ENCODE data around the gene SIGLEC15.

SIGLEC15 gene, protein sequence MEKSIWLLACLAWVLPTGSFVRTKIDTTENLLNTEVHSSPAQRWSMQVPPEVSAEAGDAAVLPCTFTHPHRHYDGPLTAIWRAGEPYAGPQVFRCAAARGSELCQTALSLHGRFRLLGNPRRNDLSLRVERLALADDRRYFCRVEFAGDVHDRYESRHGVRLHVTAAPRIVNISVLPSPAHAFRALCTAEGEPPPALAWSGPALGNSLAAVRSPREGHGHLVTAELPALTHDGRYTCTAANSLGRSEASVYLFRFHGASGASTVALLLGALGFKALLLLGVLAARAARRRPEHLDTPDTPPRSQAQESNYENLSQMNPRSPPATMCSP

DNA sequence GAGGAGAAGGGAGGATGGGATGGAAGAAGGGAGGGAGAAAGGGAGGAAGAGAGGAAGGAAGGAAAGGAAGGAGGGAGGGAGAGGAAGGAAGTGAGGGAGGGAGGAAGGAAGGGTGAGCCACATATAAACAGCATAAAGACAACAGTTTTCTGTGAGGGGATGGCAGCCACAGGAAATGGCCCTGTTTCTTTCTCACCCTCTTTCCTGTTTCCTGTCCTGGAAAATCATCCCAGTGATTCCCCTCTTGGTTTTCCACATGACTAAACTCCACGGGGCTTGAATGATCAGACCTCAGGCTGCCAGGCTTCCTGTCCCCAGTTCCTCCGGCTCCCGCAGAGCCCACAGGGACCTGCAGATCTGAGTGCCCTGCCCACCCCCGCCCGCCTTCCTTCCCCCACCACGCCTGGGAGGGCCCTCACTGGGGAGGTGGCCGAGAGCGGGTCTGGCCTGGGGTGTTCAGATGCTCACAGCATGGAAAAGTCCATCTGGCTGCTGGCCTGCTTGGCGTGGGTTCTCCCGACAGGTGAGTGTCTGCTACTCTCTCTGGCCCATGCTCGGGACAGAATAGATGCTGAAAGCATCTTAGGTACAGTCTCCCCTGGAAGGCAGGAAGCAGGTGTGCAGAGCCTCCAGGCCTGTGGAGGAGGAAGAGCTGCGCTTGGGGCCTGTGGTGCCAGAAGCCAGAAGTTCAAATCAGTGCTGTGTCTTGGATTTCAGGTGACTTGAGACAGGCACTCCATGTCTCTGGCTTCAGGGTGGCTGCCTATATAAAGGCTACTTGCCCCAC, at the start of gene SIGLEC15:
SIGLEC15 (plus strand) TSS at position 418 of the 787 bp plus-strand sequence; CDS start at position 472, 54 bp downstream.
- TF ChIP-seq, protein P1, sequence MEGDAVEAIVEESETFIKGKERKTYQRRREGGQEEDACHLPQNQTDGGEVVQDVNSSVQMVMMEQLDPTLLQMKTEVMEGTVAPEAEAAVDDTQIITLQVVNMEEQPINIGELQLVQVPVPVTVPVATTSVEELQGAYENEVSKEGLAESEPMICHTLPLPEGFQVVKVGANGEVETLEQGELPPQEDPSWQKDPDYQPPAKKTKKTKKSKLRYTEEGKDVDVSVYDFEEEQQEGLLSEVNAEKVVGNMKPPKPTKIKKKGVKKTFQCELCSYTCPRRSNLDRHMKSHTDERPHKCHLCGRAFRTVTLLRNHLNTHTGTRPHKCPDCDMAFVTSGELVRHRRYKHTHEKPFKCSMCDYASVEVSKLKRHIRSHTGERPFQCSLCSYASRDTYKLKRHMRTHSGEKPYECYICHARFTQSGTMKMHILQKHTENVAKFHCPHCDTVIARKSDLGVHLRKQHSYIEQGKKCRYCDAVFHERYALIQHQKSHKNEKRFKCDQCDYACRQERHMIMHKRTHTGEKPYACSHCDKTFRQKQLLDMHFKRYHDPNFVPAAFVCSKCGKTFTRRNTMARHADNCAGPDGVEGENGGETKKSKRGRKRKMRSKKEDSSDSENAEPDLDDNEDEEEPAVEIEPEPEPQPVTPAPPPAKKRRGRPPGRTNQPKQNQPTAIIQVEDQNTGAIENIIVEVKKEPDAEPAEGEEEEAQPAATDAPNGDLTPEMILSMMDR (IDR thresholded peaks at IDR 0.05): no peak

DNA sequence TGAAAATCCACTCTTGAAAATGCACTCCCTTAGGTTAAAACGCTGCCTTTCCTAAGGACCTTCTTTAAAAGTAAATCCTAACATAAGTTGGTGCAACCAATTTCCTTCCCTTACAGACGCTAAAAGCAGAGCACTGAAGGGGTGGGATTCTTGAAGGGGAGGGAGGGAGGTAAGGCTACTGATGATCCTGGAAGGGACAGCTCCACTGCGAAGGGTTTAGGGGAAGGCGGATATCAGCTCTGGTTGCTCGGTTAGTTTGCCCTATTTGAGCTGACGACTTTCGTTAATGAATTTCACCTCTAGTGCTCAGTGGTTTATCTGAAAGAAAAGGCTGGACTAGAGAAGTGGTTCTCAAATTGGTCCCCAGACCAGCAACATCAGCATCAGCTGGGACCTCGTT, 49.7 kb upstream of the SIGLEC15 start:
- TF ChIP-seq, protein P1 (IDR thresholded peaks at IDR 0.05): no peak

DNA sequence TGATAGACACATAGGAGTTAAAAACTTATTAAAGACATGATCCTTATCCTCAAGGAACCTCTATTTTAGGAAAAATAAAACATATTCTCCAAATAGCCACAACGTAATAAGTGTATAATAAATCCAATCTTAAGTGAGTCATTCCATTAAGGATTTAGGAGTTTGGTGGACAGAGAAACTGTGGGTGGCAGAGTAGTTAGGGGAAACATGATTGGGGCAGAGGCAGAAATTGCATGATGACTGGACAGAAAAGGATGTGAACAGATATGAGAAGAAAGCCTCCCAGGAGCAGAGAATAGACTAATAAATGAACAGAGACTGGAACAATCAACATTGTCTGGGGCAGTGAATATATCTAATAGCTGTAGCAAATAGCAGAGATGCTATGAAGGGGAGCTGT, 48.1 kb upstream of the SIGLEC15 start:
- TF ChIP-seq, protein P1 (IDR thresholded peaks at IDR 0.05): no peak

DNA sequence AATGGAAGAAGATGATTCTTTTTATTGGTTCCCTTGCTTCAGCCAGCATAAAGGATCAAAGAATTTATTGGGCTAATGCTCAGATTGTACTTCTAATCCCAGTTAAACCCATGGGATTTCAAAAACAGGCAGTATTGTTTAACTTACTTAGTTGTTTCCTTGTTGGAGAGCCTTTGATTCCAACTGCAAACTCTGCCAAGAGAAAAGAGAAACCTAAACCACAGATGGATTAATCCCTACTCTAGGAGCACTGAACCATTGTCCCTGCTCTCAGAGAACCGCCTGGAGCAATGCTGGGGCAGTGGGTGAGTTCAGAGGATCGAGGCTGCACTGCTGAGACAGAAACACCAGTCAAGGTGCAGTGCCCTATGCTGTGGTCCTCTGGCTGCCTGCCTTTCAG, 44.9 kb upstream of the SIGLEC15 start:
- TF ChIP-seq, protein P1 (IDR thresholded peaks at IDR 0.05): no peak

DNA sequence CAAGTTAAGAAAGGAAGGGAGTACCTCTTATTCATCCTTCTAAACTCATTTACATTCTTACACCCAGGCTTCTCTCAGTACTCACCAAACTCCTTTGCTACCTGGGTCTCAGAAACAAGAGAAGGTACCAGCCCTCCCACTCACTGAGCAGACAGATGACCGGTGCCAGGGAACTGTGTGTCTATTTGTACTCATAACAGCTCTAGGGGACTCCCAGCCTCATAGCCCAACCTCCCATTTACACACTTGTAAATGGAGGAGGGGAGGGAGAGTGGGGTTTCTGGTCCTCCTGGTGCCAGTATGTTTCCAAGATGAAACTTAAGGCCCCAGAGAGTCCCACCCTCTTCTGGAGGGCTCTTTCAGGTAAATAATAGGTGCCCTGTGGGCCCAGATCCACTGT, 42.8 kb upstream of the SIGLEC15 start:
- TF ChIP-seq, protein P1 (IDR thresholded peaks at IDR 0.05): no peak

DNA sequence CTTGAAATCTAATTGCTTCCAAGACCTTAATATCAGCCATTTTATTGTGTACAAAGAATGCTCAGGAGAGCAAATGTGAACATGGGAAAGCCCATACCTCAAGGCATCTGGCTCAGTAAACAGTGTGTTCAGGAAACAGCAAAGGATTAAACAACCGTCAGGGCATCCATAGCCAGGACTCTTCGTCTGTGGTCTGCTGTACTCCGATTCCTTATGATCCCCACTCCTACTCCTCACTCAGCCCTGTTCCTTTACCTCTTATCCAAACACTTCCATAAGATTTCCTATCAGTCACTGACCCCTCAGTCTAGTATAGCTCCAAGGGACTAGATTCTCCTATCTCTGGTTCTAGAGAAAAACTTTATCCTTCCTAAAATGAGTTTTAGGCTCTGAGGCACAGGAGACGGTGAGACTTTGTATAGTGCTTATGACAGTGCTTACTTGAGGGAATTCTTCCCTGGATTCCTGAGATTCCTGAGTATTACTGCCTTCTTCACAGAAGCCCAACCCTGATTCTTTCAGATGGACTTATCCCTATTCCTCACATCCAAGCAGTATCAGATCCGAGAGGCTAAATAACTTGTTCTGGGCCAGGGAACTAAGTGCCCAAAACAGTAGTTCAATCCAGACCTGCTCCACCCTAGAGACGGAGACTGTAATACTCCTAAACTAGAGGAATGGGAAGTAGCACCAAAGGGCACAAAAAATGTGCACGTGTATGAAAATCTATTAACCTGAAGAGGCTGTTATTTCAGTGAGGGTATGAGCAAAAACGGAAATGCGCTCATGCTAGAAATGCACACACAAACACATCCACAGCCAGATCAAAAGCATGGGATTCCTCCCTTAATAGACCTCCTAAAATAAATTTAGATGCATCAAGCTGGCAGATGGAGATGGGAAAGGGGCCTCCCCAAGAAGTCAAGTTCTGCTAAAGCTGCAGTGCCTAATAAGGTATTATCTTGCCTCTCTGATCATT, 42.1 kb upstream of the SIGLEC15 start:
- TF ChIP-seq, protein P1 (IDR thresholded peaks at IDR 0.05): no peak

DNA sequence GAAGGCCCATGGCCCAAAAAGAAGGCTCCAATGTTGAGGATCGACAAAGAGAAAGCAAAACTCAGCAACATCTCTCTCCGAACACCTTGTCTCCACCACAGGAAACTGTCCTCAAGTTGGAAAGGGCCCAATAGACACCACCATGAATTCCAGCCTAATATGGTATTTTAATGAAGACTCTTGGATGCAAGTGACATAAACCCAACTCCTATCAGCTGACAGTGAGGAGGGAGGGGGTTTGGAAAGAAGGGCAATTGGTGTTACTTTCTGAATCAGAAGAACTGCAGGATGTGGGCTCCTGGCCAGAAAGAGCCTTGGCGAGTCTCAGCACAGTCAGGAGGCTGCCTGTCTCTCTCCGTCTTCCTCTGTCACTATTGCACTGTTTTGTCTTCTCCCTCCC, 40.3 kb upstream of the SIGLEC15 start:
- TF ChIP-seq, protein P1 (IDR thresholded peaks at IDR 0.05): no peak

Measured in LNCAP (cell line).